Ishikawa (cell line): Measurements from ENCODE around the gene RNASE7.
A peak's percentile ranks its signal among the peaks of the same experiment; 100 is the strongest.

ENCODE experiments used
- CEBPB ChIP-seq: IDR thresholded peaks from 2 replicates; pipeline ENCODE4 v1.6.1; 2012
- CREB1 ChIP-seq: IDR thresholded peaks from 2 replicates; pipeline ENCODE4 v1.6.1; 2012; ENCODE audit warnings: low read depth
- EGR1 ChIP-seq: IDR thresholded peaks from 2 replicates; pipeline ENCODE4 v1.6.1; 2012
- EP300 ChIP-seq: IDR thresholded peaks from 2 replicates; pipeline ENCODE4 v1.6.1; 2012; ENCODE audit warnings: borderline replicate concordance
- FOXM1 ChIP-seq: IDR thresholded peaks from 2 replicates; pipeline ENCODE4 v1.6.1; 2012; ENCODE audit warnings: low read depth, borderline replicate concordance
- NFIC ChIP-seq: IDR thresholded peaks from 2 replicates; pipeline ENCODE4 v1.6.1; 2012
- RAD21 ChIP-seq: IDR thresholded peaks from 2 replicates; pipeline ENCODE4 v1.6.1; 2012; ENCODE audit warnings: low read depth
- TAF1 ChIP-seq: IDR thresholded peaks from 2 replicates; pipeline ENCODE4 v1.6.1; 2012; ENCODE audit warnings: low read depth, mild to moderate bottlenecking
- TCF12 ChIP-seq: IDR thresholded peaks from 2 replicates; pipeline ENCODE4 v1.6.1; 2012; ENCODE audit warnings: low read depth
- TEAD4 ChIP-seq: IDR thresholded peaks from 2 replicates; pipeline ENCODE4 v1.6.1; 2012
- YY1 ChIP-seq: IDR thresholded peaks from 2 replicates; pipeline ENCODE4 v1.6.1; 2012; ENCODE audit warnings: low read depth
- ZBTB7A ChIP-seq: IDR thresholded peaks from 2 replicates; pipeline ENCODE4 v1.6.1; 2012; ENCODE audit warnings: low read depth
- TF ChIP-seq, protein P1 (sequence below): IDR thresholded peaks from 2 replicates; pipeline ENCODE4 v1.6.1; 2012
- TF ChIP-seq, protein P2 (sequence below): IDR thresholded peaks from 2 replicates; pipeline ENCODE4 v1.6.1; 2012
- TF ChIP-seq, protein P3 (sequence below): IDR thresholded peaks from 2 replicates; pipeline ENCODE4 v1.6.1; 2012; ENCODE audit warnings: low read depth, mild to moderate bottlenecking

RNASE7 gene

DNA sequence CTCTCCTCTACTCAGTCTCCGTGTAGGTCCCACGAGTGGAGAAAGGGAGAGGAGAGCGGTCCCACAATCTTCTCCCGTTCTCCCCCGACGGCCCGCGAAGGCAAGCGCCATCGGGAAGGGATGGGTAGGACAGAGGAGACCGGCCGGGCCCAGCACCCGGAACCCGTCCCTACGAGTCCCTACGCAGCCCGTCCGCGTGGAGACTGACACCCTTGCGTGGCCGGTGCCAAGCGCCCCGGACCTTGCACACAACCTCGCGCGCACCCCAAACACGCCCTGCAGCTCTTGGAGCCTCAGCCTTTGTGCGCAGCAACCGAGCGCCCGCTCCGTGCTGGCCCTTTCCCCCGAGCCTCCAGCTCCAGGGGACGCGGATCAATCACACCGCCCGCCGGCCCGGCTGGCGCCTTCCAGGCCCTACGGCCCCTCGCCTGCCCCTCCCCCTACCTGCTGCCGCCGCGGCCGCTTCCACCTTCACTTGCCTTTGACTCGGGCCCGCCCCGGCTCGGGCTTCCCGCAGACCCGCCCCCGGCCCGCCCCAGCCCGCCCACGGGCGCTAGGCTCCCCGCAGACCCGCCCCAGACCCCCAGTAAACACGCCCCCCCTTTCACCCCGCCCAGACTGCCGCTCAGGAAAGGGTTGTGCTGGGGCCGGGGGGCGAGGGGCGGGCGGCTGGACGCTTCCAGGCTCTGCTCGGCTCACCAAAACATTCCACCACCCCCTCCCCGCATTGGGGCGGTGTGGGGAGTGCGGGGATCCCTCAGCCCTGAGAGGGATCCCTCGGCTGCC, 17.4 kb upstream of the RNASE7 start, which contains the start of gene NDRG2:
TSS of gene NDRG2 (minus strand) at position 477 of the 786 bp plus-strand sequence. CDS start 1,746 bp downstream, outside the sequence.
- peak; percentile 37; the same call in 1 of the 2 replicates for TF ChIP-seq TAF1
- 0 out of 2 replicates have a peak, but pooled peaks have one; percentile 38 for TF ChIP-seq ZBTB7A
- TF ChIP-seq RAD21: no peak
- TF ChIP-seq, protein P1, sequence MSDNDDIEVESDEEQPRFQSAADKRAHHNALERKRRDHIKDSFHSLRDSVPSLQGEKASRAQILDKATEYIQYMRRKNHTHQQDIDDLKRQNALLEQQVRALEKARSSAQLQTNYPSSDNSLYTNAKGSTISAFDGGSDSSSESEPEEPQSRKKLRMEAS: peak; percentile 8; the same call in 1 of the 2 replicates
- TF ChIP-seq, protein P2, sequence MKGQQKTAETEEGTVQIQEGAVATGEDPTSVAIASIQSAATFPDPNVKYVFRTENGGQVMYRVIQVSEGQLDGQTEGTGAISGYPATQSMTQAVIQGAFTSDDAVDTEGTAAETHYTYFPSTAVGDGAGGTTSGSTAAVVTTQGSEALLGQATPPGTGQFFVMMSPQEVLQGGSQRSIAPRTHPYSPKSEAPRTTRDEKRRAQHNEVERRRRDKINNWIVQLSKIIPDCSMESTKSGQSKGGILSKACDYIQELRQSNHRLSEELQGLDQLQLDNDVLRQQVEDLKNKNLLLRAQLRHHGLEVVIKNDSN: no peak
- no peak for TF ChIP-seq TEAD4
- TF ChIP-seq EP300: peak; percentile 39; the same call in 1 of the 2 replicates
- no peak for TF ChIP-seq FOXM1
- TF ChIP-seq, protein P3, sequence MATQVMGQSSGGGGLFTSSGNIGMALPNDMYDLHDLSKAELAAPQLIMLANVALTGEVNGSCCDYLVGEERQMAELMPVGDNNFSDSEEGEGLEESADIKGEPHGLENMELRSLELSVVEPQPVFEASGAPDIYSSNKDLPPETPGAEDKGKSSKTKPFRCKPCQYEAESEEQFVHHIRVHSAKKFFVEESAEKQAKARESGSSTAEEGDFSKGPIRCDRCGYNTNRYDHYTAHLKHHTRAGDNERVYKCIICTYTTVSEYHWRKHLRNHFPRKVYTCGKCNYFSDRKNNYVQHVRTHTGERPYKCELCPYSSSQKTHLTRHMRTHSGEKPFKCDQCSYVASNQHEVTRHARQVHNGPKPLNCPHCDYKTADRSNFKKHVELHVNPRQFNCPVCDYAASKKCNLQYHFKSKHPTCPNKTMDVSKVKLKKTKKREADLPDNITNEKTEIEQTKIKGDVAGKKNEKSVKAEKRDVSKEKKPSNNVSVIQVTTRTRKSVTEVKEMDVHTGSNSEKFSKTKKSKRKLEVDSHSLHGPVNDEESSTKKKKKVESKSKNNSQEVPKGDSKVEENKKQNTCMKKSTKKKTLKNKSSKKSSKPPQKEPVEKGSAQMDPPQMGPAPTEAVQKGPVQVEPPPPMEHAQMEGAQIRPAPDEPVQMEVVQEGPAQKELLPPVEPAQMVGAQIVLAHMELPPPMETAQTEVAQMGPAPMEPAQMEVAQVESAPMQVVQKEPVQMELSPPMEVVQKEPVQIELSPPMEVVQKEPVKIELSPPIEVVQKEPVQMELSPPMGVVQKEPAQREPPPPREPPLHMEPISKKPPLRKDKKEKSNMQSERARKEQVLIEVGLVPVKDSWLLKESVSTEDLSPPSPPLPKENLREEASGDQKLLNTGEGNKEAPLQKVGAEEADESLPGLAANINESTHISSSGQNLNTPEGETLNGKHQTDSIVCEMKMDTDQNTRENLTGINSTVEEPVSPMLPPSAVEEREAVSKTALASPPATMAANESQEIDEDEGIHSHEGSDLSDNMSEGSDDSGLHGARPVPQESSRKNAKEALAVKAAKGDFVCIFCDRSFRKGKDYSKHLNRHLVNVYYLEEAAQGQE: no peak
- no peak for TF ChIP-seq TCF12
- TF ChIP-seq EGR1: peak; percentile 42; the same call in 1 of the 2 replicates
- TF ChIP-seq CREB1: no peak

DNA sequence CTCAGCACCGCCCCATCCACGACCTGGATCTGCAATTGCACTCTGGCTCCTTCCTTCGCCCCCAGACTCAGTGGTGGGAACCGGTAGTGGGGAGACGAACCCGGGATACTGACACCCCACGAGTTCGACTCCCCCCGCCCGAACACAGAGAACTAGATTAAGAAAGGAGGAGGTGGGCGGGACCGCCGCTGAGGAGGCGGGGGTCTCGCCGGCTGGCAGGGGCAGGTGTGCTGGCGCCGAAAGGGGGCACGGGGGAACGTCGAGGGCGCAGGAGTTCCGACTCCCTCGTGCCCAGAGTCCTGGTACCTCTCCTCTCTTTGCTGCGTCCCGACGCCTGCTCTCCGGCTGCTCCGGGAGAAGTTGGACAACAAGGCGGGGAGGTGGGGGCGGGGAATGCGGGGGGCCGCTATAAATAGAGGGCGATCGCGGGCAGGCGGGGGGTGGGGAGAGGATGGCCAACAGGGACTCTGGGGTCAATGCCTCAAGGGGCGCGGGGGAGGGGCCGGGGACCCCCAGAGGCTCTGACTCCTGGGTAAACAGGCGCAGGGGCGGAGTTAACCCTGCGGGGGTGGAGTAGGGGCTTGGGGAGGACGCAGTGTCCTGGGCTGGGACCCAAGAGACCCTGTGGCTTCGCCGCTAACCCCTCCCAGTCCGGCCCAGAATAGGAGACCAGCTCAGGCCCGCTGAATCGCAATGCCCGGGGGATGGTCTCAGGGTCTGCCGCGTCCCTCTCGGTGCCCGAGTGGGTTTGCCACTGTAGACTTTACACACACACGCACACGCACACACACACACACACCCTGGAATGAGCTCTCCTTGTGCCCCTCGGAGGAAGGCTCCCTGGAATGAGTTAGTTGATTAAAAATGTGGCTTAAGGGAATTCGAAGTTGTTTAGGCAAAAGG, 16.5 kb upstream of the RNASE7 start:
- TF ChIP-seq, protein P3: no peak
- no peak for TF ChIP-seq FOXM1
- no peak for TF ChIP-seq EP300
- TF ChIP-seq TEAD4: no peak
- TF ChIP-seq CEBPB: no peak
- TF ChIP-seq RAD21: no peak
- no peak for TF ChIP-seq TAF1
- TF ChIP-seq TCF12: no peak
- no peak for TF ChIP-seq YY1
- no peak for TF ChIP-seq NFIC
- TF ChIP-seq CREB1: no peak
- TF ChIP-seq EGR1: no peak
- no peak; the same call in 1 of the 2 replicates for TF ChIP-seq ZBTB7A
- TF ChIP-seq, protein P1: no peak
- TF ChIP-seq, protein P2: no peak

DNA sequence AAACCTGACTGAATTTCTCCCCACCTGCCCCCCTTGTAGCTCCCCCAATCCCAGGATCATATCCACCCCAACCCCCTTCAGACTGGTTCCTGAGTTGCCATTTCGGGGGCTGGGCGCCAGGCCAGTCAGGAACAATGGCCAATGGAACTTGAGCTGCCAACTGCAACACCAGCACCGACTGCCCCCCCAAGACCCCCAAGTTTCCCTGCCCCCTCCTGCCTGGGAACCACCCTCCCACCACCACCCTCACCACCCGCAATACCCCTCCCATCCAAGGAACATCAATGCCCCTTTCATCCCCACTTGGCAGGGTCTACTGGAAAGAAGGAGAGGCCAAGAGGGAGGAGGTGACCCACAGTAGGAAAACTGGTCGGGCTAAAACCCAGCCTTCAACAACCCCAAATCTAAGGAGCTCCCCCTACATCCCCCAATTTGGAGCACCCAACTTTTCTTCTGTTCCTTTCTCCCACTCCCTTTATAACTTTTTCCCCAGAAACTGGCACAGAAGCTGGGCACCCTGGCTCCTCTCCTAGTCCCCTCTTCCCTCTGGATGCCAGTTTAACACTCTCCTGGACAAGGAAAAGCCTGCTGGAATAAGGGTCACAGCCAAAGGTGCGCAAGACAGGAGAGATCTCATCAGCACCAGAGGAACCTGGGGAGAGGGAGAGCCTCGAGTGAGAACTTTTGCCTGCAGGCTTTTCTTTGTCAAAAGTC, 15.7 kb upstream of the RNASE7 start:
- no peak for TF ChIP-seq EGR1
- no peak for TF ChIP-seq TAF1
- TF ChIP-seq CEBPB: no peak
- TF ChIP-seq, protein P1: no peak
- no peak for TF ChIP-seq TEAD4
- TF ChIP-seq, protein P2: no peak

DNA sequence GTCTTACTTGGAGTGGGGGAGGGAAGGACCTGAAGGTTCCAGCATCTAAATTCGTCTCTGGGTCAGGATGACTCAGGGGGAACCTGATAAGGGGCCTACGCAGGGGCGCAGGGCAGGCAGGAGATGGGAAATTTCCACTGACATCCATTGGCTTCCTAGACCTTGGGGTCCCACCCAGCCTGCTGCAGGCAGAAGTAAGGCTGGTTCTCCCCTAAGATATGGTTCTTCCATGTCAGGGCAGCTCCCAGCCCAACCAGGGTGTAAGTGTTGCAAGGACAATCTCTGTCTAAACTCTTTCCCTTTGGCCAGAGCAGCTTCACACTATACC, 15.2 kb upstream of the RNASE7 start:
- TF ChIP-seq YY1: no peak
- TF ChIP-seq CREB1: no peak
- no peak for TF ChIP-seq ZBTB7A
- TF ChIP-seq TCF12: no peak
- TF ChIP-seq, protein P3: no peak
- no peak for TF ChIP-seq EGR1
- TF ChIP-seq EP300: no peak
- TF ChIP-seq TEAD4: no peak
- TF ChIP-seq, protein P2: no peak
- TF ChIP-seq NFIC: no peak
- TF ChIP-seq RAD21: no peak
- no peak for TF ChIP-seq FOXM1
- TF ChIP-seq CEBPB: no peak
- no peak for TF ChIP-seq TAF1
- TF ChIP-seq, protein P1: no peak
